Breast epithelium (tissue), 3 donors: ENCODE data around the gene COQ8B.

ENCODE experiments used
- POLR2A ChIP-seq: fragments of 450-650 bp; IDR thresholded peaks from one replicate; pipeline ENCODE4 v1.6.1; 2016; ENCODE audit warnings: antibody characterized with exemption, mild to moderate bottlenecking, moderate library complexity
- POLR2AphosphoS5 ChIP-seq, 3 donors: sonication (generic); formaldehyde crosslinking; IDR thresholded peaks; one replicate each; pipeline ENCODE4 v1.6.1; 2017; ENCODE audit warnings: antibody characterized with exemption in 3 of 3
- TF ChIP-seq, protein P1 (sequence below), 3 donors: fragments of 450-650 bp; IDR thresholded peaks; one replicate each; pipeline ENCODE4 v1.5.1; 2016 to 2017; ENCODE audit warnings: antibody characterized with exemption in 3 of 3, mild to moderate bottlenecking in 3 of 3, moderate library complexity in 3 of 3

DNA sequence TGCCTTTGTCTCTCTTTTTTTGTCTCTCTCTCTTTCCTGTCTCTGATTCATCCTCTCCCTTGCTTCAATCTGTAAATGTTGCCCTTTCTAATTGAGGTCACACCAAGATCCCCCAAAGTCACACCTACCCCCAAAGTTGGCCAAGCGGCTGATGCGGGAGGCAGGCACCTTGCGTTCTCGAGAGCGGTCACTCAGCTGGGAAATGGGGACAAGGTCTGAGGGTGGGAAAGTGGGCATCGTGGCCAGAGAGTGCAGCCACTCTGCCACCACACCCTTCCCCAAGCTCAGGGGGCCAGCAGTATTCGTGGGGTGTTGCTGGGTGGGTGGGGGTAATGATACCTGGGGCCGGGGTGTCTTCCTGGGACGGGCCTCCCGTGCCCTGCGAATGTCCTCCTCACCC lies 2.7 kb downstream of the COQ8B start:
- TF ChIP-seq, protein P1, sequence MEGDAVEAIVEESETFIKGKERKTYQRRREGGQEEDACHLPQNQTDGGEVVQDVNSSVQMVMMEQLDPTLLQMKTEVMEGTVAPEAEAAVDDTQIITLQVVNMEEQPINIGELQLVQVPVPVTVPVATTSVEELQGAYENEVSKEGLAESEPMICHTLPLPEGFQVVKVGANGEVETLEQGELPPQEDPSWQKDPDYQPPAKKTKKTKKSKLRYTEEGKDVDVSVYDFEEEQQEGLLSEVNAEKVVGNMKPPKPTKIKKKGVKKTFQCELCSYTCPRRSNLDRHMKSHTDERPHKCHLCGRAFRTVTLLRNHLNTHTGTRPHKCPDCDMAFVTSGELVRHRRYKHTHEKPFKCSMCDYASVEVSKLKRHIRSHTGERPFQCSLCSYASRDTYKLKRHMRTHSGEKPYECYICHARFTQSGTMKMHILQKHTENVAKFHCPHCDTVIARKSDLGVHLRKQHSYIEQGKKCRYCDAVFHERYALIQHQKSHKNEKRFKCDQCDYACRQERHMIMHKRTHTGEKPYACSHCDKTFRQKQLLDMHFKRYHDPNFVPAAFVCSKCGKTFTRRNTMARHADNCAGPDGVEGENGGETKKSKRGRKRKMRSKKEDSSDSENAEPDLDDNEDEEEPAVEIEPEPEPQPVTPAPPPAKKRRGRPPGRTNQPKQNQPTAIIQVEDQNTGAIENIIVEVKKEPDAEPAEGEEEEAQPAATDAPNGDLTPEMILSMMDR (IDR thresholded peaks at IDR 0.05): no peak
- no peak for TF ChIP-seq POLR2AphosphoS5 (IDR thresholded peaks at IDR 0.05)
- no peak for TF ChIP-seq POLR2A
